Measurements from ENCODE around the gene AMPD3. TPM values are rescaled to one million over a fixed set of nuclear protein-coding genes. Genes with fewer than 3 reads are reported as not detected.

Gene AMPD3
- total RNA-seq, 2 donors from 2014 or later, result 7.9 to 9.7 TPM

DNA sequence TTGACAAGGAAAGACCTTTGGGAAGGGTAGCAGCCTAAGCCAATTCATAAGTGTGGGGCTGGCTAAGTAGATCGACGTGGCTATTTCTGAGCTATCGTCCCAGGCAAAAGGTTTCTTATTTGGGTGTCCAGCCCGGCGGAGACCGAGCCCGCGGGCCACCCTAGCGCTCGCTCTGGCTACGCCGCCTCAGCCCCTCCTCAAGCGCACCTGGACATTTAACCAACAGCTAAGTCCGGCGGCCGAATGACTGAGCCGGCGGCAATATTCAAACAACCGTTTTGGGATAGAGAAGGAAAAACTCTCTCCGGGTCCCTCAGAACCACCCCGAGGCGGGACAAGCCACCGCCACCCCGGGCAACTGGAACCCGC lies 85.5 kb downstream of the AMPD3 start:
- Histone ChIP-seq H3K4me3 (peak overlapping the region; percentile 86), H3K36me3 (no peaks in the 10 kb centered on the region), H3K27me3 (no peaks in the 10 kb centered on the region), H3K9ac (ENCODE audit: low read depth in 2 of 2, low read length in 2 of 2) (peak overlapping the region; percentile 79 to 87), H3K27ac (peak overlapping the region; percentile 85), H3K9me3 (no peaks in the 10 kb centered on the region), H3K4me1 (peaks cover 4% of the 10 kb centered on the region)
- TF ChIP-seq, protein P1, sequence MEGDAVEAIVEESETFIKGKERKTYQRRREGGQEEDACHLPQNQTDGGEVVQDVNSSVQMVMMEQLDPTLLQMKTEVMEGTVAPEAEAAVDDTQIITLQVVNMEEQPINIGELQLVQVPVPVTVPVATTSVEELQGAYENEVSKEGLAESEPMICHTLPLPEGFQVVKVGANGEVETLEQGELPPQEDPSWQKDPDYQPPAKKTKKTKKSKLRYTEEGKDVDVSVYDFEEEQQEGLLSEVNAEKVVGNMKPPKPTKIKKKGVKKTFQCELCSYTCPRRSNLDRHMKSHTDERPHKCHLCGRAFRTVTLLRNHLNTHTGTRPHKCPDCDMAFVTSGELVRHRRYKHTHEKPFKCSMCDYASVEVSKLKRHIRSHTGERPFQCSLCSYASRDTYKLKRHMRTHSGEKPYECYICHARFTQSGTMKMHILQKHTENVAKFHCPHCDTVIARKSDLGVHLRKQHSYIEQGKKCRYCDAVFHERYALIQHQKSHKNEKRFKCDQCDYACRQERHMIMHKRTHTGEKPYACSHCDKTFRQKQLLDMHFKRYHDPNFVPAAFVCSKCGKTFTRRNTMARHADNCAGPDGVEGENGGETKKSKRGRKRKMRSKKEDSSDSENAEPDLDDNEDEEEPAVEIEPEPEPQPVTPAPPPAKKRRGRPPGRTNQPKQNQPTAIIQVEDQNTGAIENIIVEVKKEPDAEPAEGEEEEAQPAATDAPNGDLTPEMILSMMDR (IDR thresholded peaks at IDR 0.05), result no peak
- intact Hi-C loops (cut with DNase I), result no loop called here
- peak; percentile 63 for DNase-seq

DNA sequence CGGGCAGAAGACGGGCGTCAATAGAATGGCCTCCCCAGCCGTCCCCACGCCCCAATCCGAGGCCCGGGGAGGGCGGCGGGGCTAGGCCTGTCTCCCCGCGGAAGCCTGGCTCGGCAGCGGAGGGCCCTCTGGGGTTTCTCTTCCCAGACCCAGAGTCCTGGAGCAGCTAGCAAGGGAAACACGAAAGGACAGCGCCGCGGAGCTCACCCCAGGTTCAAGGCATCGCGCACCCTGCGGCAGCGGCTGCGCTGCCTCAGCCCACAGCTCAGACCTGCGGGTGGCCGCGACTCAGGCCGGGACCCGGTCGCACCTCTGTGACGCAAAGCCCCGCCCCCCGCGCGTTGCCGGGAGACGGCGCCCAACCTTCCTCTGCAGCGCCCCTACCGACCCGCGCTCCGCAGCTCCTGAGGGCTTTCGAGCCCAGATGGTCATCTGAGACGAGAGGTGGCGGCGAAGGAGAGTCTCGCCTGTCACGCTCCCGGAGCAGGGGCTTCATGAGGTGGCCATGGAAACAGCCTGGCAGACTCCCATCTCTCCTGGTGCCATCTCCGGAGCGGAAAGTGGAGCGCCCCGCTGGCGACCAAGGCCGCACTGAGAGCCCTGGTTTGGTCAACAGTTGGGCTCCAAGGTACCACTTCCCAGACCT lies 86.0 kb downstream of the AMPD3 start, which contains the start of gene RNF141:
RNF141 (minus strand) TSS at position 273 of the 646 bp plus-strand sequence. CDS start 7,029 bp downstream, outside the sequence.
- DNase-seq, result peak; percentile 98
- TF ChIP-seq, protein P1 (IDR thresholded peaks at IDR 0.05), result peak; percentile 80

DNA sequence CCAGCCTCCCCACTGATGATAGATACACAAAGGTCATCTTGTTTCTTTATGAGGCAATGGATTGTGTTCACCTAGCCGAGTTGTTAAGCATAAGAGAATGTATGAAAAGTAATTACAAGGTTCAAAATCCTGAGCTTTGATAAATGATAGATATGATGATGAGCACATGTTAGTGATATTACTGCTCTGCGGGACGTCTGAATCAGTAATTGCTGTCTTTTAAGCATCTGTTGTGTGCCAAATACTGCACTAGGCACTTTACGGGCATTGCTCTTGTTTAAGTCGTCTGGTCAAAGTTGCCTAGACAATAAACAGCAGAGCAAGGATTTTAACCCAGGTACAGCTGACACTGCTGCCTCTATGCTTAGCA lies 86.5 kb downstream of the AMPD3 start:
- H3K4me1 ChIP-seq, result peaks cover 4% of the 10 kb centered on the region
- H3K9me3 ChIP-seq, result no peaks in the 10 kb centered on the region
- no peak overlapping the region for H3K27ac ChIP-seq
- no peaks in the 10 kb centered on the region for H3K27me3 ChIP-seq
- H3K9ac ChIP-seq (ENCODE audit: low read depth in 2 of 2, low read length in 2 of 2), result peak overlapping the region in 1 of 2 donors; percentile 87
- intact Hi-C loops (cut with DNase I), result no loop called here
- DNase-seq, result no peak
- no peaks in the 10 kb centered on the region for H3K36me3 ChIP-seq
- TF ChIP-seq, protein P1 (IDR thresholded peaks at IDR 0.05), result no peak
- H3K4me3 ChIP-seq, result peak overlapping the region; percentile 86

More for the DNA sequence above, 86.0 kb downstream of the AMPD3 start, which contains the start of gene RNF141:
- peak within 1 kb of the TSS; percentile 85 for H3K27ac ChIP-seq
- H3K4me3 ChIP-seq, result peak within 1 kb of the TSS; percentile 86
- no peaks in the 10 kb centered on the region for H3K9me3 ChIP-seq
- no peaks in the 10 kb centered on the region for H3K27me3 ChIP-seq
- peaks cover 4% of the 10 kb centered on the region for H3K4me1 ChIP-seq
- intact Hi-C loops (cut with DNase I), result no loop called here
- no peaks in the 10 kb centered on the region for H3K36me3 ChIP-seq
- H3K9ac ChIP-seq (ENCODE audit: low read depth in 2 of 2, low read length in 2 of 2), result peak within 1 kb of the TSS; percentile 79 to 87

DNA sequence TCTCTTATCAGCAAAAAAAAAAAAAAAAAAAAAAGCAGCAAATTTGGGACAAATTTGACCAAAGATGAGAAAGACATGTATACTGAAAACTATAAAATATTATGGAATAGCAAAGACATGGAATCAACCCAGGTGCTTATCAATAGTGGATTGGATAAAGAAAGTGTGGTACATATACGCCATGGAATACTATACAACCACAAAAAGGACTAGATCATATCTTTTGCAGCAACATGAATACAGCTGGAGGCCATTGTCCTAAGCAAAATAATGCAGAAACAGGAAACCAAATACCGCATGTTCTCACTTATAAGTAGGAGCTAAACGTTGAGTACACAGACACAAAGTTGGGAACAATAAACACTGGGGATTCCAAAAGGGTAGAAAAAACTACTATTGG lies 87.7 kb downstream of the AMPD3 start:
- Histone ChIP-seq H3K36me3 (no peaks in the 10 kb centered on the region), H3K9me3 (no peaks in the 10 kb centered on the region), H3K27ac (no peak overlapping the region), H3K4me1 (peaks cover 4% of the 10 kb centered on the region), H3K27me3 (no peaks in the 10 kb centered on the region), H3K9ac (ENCODE audit: low read depth in 2 of 2, low read length in 2 of 2) (no peak overlapping the region), H3K4me3 (no peak overlapping the region)
- DNase-seq, result no peak
- TF ChIP-seq, protein P1 (IDR thresholded peaks at IDR 0.05), result no peak
- intact Hi-C loops (cut with DNase I), result no loop called here

DNA sequence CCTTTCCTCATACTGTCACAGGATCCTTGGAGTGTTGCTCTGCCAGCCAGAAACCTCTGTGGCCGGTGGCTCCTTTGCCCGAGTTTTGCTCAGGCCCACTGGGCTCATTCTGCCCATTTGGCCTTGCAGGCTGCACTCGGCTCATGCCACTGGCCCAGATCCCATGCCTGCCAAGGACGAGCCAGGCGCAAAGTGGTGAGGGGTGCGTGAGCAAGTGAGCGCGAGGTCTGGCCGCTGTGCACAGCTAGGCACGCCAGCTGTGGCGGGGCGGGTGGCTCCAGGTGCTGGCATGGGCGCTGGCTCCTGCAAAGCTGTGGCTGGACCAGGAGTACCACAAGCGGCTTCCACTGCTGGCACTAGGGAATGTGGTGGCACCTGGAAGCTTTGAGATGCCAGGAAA lies 88.7 kb downstream of the AMPD3 start:
- no peaks in the 10 kb centered on the region for H3K36me3 ChIP-seq
- peaks cover 4% of the 10 kb centered on the region for H3K4me1 ChIP-seq
- H3K4me3 ChIP-seq, result no peak overlapping the region
- H3K9ac ChIP-seq (ENCODE audit: low read depth in 2 of 2, low read length in 2 of 2), result no peak overlapping the region
- H3K27ac ChIP-seq, result no peak overlapping the region
- no peak for DNase-seq
- no peaks in the 10 kb centered on the region for H3K27me3 ChIP-seq
- no peaks in the 10 kb centered on the region for H3K9me3 ChIP-seq
- intact Hi-C loops (cut with DNase I), result no loop called here
- TF ChIP-seq, protein P1 (IDR thresholded peaks at IDR 0.05), result no peak
